HG03025 (cell line): Measurements from ENCODE around the gene TLR10.
A peak's percentile ranks its signal among the peaks of the same experiment; 100 is the strongest.
"Not testable (repeated sequence)": the region's sequence is repeated elsewhere in the genome, so short reads cannot be mapped to it uniquely, and the experiment has no call there.

Source experiments
- ATAC-seq: cut with Tn5 transposase; IDR thresholded peaks from one replicate; pipeline ENCODE4 v1.9.1; 2021; ENCODE audit warnings: mild to moderate bottlenecking, moderate library complexity; ENCODE audit not compliant: unreplicated experiment, low FRiP score

The TLR10 gene

GRCh38 chr4:38802561-38803355 is 20.0 kb upstream of the TLR10 start:
- ATAC-seq, result no peak

GRCh38 chr4:38800961-38801450 is 18.2 kb upstream of the TLR10 start:
- ATAC-seq, result no peak

GRCh38 chr4:38800366-38800765 is 17.6 kb upstream of the TLR10 start:
- no peak for ATAC-seq

- no peak for ATAC-seq
Observed at GRCh38 chr4:38795087-38795486, 12.3 kb upstream of the TLR10 start.

GRCh38 chr4:38794051-38794450 is 11.3 kb upstream of the TLR10 start:
- no peak for ATAC-seq

- ATAC-seq, result no peak
Observed at GRCh38 chr4:38791010-38791409, 8.2 kb upstream of the TLR10 start.

GRCh38 chr4:38788317-38788716 is 5.5 kb upstream of the TLR10 start:
- no peak for ATAC-seq

GRCh38 chr4:38787693-38788092 is 4.9 kb upstream of the TLR10 start:
- ATAC-seq, result no peak

- peak; percentile 47 for ATAC-seq
Observed at GRCh38 chr4:38785901-38786402, 3.2 kb upstream of the TLR10 start.

GRCh38 chr4:38785041-38785790 is 2.4 kb upstream of the TLR10 start:
- no peak for ATAC-seq

GRCh38 chr4:38784141-38784540 is 1.4 kb upstream of the TLR10 start:
- ATAC-seq, result no peak

- no peak for ATAC-seq
Observed at GRCh38 chr4:38783109-38783460, 295 bp upstream of the TLR10 start.

GRCh38 chr4:38781854-38782261 is 932 bp downstream of the TLR10 start:
- no peak for ATAC-seq

- ATAC-seq, result no peak
Observed at GRCh38 chr4:38780833-38781484, 1.8 kb downstream of the TLR10 start.

- ATAC-seq, result no peak
Observed at GRCh38 chr4:38779790-38780189, 3.0 kb downstream of the TLR10 start.

- ATAC-seq, result not testable (repeated sequence)
Observed at GRCh38 chr4:38777925-38778324, 4.9 kb downstream of the TLR10 start.

GRCh38 chr4:38775326-38775725 is 7.5 kb downstream of the TLR10 start:
- ATAC-seq, result no peak

GRCh38 chr4:38774181-38774955 is 8.4 kb downstream of the TLR10 start:
- no peak for ATAC-seq

GRCh38 chr4:38770281-38770680 is 12.5 kb downstream of the TLR10 start:
- not testable (repeated sequence) for ATAC-seq

- ATAC-seq, result no peak
Observed at GRCh38 chr4:38769857-38770256, 12.9 kb downstream of the TLR10 start.
